H1 (cell line): ENCODE measurements around the gene TNFRSF6B. TPM values are rescaled to one million over a fixed set of nuclear protein-coding genes. Genes with fewer than 3 reads are reported as not detected.

Experiments
- ATF3 ChIP-seq: IDR thresholded peaks from 2 replicates; pipeline ENCODE4 v1.6.1; 2011; ENCODE audit warnings: low read depth, mild to moderate bottlenecking, low read length; ENCODE audit not compliant: insufficient read depth
- PHF8 ChIP-seq: fragments of 200-600 bp; sonication (generic); conservative IDR thresholded peaks from 2 replicates; pipeline ENCODE4 v1.7.1; 2012; ENCODE audit warnings: low read depth, mild to moderate bottlenecking, inconsistent platforms, low read length, moderate library complexity
- SRF ChIP-seq: IDR thresholded peaks from 2 replicates; pipeline ENCODE4 v1.6.1; 2011; ENCODE audit warnings: mild to moderate bottlenecking, low read depth, low read length, moderate library complexity
- polyA plus RNA-seq, 7 experiments: library from polyadenylated mRNA; depleted of rRNA in 3 of 7; stranded (reverse) in 5 of 7; unstranded in 2 of 7; fragments of >200 nt in 5 of 7; fragments of 200-250 nt in 2 of 7; gene quantifications; 1 replicate in 5 of 7; 2 replicates in 1 of 7; 4 replicates in 1 of 7; pipeline versions ENCODE4 v1.2.1 to v1.2.3, GENCODE V29; 2011 to 2013; ENCODE audit warnings: missing spikeins in 2 of 7, mixed read lengths in 2 of 7
- total RNA-seq: library from RNA; stranded (reverse); fragmentation: NEBNext Ultra II Directional; extraction: Animal tissue kit (Norgen Biotek cat#: 25700); gene quantifications from 2 replicates; pipeline ENCODE4 v1.2.1, GENCODE V29; 2021

The TNFRSF6B gene
- total and polyA plus RNA-seq, 2 of the 8 experiments (the other 6 are each of a cell fraction or from before 2014, with no cell fraction given), result 3.1 TPM; not detected in 1

GRCh38 chr20:63712191-63712590, 15.7 kb downstream of the TNFRSF6B start (continued):
- TF ChIP-seq ATF3, result no peak
- TF ChIP-seq PHF8, result no peak
- no peak for TF ChIP-seq SRF
